Cerebellar cortex (tissue), 1 donor: ENCODE data around the gene UVRAG.
"Not testable (repeated sequence)": the region's sequence is repeated elsewhere in the genome, so short reads cannot be mapped to it uniquely, and the experiment has no call there.

Source experiments
- DNase-seq: peaks from one replicate; pipeline ENCODE4 v3.0.0-alpha.2; 2015; ENCODE audit warnings: low spot score

Gene UVRAG

GRCh38 chr11:76025817-76026216 is 210.8 kb downstream of the UVRAG start:
- no peak for DNase-seq

DNA sequence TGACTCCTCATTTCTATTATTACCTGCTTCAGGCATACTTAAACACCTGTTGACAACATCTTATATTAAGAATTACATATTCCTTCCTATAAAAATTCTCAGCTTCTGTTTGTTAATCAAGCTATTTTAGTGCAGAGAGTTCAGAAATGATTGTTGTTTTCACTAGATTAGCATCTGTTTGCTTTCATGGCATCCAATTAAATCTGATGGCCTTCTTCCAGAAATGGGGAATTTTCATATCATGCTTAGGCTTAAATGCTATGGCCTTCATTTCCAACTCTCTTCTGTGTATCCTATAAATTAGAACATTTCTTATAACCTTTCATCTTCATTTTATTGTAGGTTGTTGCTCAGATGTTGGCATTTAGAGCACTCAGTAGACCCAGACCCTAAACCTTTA is 211.3 kb downstream of the UVRAG start:
- peak; percentile 13 for DNase-seq

DNA sequence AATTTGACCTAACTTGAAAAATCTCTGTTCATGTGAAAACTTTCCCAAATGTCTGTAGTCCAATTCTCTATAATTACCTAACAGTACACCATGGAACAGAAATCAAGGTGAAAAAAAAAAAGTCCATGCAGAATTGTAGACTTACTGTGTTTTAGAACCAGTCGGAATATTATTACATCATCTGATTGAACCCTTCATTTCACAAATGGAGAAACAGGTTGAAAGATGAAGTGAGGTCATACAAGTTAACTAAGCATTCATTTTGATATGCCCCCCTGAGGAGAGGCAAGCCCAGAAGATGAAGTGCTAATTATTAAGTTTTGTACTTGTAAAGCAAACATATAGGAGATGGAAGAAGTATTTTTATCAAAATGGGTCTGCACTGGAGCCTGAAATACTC is 211.9 kb downstream of the UVRAG start:
- no peak for DNase-seq

DNA sequence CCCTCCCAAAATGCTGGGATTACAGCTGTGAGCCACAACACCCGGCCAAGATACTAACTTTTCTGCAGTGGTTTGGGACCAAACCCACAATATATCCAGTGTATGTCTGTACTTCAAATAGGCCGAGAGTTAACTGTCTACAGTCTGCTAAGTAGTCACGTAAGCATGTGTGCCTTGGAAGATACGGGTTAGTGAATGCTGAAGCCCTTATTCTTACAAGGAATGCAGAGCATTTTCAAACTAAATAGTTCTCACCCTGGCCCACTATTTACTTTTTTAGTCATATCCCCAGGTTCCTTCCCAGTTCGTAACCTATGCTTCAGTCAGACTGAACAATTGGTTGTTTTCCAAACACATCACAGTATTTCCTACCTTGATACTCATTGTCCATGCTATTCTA is 215.3 kb downstream of the UVRAG start:
- DNase-seq: no peak

GRCh38 chr11:76030968-76031590 is 216.1 kb downstream of the UVRAG start:
- no peak for DNase-seq

GRCh38 chr11:76033699-76034098 is 218.7 kb downstream of the UVRAG start:
- no peak for DNase-seq

GRCh38 chr11:76035020-76035419 is 220.0 kb downstream of the UVRAG start:
- no peak for DNase-seq

DNA sequence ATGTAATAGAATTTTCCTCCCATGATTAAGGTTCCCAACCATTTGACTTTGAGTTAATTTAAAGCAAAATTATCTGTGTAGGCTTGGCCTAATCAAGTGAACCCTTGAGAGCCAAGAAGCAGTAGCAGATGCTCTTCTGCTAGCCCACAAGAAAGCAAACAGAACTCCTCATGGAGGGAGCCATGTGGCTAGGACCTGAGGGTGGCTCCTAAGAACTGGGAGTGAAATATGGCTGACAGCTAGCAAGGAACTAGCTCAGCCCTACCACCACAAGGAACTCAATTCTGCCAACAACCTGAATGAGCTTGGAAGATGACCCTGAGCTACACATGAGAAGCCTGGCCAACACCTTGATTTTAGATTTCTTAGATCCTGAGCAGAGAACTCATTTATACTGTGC is 223.6 kb downstream of the UVRAG start:
- no peak for DNase-seq

DNA sequence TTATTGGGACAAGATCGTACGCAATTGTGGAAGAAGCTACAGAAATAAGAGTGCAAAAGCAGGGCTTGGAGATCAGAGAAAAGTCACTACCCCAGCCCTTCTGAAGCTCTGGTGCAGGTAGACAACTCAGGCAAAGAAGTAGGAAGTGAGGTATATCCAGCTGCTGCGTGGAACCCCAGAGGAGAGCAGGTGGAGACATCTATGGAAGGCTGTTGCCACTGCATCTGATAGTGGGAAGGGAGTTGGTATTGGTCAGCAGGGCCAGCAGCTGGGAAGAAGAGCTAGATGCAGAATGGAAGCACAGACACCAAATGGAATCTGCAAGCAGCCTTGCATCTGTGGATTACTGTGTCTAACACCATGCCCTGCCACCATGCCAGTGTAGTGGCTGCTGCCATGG is 226.2 kb downstream of the UVRAG start:
- DNase-seq: no peak

GRCh38 chr11:76044750-76045320 is 229.8 kb downstream of the UVRAG start:
- no peak for DNase-seq

- DNase-seq: no peak
Measured at GRCh38 chr11:76047231-76047630, 232.2 kb downstream of the UVRAG start.

DNA sequence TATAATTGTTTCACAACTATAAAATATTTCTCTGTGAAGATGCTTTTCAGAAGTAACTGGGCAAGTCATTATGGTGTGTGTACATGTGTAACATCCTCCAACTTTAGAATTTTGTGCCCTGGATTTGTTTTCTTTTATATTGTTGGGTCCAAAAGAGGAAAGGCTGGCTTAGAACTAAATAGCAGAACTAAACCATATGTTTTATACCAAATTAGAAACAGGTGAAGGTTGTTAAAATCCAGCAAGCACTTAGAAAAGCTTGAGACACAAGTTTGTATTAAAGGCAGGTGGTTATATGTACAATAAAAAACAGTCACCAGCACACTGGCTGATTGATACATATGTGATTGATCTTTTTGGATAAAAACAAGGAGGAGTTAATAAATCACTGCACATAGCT is 232.8 kb downstream of the UVRAG start:
- DNase-seq: no peak

DNA sequence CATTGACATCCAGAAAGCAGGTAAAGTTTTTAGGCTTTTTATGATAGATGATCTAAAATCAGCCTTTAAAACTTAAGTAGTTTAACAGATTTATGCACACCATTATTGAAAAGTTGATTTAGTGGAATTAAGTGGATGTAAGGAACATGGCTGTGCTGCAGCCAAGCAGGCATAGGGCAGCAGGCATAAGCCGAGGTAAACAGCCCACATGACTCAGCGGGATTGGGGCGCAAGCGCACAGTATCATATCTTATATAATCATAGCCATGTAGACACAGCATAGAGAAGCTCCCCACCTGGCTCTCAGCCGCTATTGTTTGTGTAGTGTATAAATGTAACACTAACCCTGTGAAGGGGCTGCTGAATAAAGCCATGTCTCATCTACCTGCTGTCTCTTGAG is 233.8 kb downstream of the UVRAG start:
- no peak for DNase-seq

DNA sequence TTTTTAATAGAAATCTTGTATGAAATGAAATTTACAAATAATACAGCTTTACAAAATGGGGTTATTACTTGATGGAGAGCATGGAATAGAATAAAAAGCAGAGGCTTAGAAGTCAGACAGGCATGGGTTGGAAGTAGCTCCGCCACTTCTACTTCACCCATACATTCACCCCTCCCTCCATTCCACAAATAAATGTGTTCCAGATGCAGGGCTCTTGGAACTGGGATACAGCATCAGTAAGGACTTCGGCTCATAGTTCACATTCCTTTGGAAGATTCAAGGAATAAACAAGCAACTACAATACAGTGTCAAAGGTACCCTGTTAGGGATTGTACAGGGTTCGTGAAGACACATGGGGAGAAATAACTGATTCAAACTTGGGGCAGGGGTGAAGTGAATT is 234.5 kb downstream of the UVRAG start:
- DNase-seq: no peak

DNA sequence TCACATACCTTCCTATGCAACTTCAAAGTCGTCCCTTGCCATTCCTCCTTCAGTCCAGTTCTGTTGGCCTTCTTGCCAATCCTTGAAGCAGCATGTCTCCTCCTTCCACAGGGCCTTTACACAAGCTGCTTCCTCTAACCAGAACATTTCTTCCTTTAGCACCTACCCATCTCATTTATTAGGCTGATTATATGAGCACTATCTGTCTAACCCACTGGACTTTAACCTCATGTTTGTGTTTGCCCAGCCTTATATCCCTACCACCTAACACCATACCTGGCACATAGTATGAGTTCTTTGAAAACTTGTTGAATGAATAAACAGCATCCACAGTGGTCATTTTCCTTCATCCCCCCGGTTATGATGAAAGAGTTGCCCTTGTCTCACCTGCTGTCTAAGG is 236.9 kb downstream of the UVRAG start:
- DNase-seq: no peak

- no peak for DNase-seq
Measured at GRCh38 chr11:76054330-76054729, 239.3 kb downstream of the UVRAG start.

- peak; percentile 72 for DNase-seq
Measured at GRCh38 chr11:76056876-76057275, 241.9 kb downstream of the UVRAG start.

GRCh38 chr11:76060475-76061036 is 245.5 kb downstream of the UVRAG start:
- DNase-seq: not testable (repeated sequence)

- no peak for DNase-seq
Measured at GRCh38 chr11:76062733-76063132, 247.7 kb downstream of the UVRAG start.

- DNase-seq: no peak
Measured at GRCh38 chr11:76064192-76064591, 249.2 kb downstream of the UVRAG start.

DNA sequence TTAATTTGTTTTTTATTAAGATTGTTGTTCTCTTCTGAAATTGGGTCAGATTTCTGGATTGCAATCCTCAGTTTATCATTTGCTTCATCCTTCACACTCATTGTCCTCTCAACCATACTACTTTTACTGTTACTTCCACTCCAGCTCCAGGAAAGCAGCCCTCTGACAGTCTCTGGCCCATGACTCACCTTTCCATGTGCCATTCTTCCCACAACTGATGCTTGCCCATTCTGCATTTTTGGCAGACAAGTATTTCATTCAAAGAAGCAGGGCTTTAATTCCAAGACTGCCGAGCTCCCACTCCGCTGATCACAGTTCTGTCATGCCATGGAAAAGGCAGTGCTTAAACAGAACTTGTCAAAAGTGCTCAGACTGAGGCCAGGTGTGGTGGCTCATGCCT is 252.1 kb downstream of the UVRAG start:
- no peak for DNase-seq

DNA sequence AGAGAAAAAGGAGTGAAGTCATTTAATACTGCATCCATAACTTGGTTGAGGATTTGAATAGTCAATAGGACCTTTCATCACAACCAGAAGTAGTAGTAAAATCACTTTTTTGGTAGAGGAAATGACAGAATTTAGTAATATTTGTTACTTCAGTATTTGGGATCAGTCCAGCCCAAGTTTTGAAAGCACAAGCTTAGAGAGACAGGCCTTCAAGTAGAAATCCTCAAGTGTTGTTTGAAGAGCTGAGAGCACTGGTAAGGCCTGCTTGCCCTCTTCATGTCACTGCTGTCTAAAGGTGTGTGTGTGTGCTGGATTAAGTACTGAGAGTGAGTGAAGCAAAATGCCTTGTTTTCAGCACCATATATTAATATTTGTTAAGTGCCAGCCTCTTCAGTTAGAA is 254.0 kb downstream of the UVRAG start:
- DNase-seq: no peak

GRCh38 chr11:76071090-76071489 is 256.1 kb downstream of the UVRAG start:
- no peak for DNase-seq

DNA sequence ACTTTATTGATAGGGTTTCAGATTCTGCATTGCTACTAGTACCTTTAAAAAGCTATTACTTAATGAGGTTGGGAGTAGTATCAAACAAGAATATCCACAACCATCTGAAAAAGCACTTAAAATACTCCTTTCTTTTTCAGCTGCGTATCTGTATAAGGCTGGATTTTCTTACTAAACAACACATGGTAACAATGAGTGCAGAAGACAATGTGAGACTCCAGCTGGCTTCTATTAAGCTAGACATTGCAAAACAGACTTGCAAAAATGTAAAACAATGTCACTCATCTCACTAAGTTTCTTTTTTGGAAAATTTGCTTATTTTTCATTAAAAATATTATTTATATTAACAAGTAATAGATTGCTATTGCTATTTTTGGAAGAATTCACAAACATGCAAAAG is 258.7 kb downstream of the UVRAG start:
- no peak for DNase-seq
